ENCODE data around the gene CABP1. TPM values are rescaled to one million over a fixed set of nuclear protein-coding genes. Genes with fewer than 3 reads are reported as not detected.

The CABP1 gene
- total RNA-seq, 1 experiment from 2014 or later = 3.0 TPM

GRCh38 chr12:120688527-120689071, 48.2 kb downstream of the CABP1 start:
- Histone ChIP-seq H2BK20ac (ENCODE audit: low read depth, low read length, poor library complexity, severe bottlenecking) (no peak overlapping the region), H3K27me3 (ENCODE audit: insufficient read depth, low read length) (no peaks in the 10 kb centered on the region), H2BK15ac (ENCODE audit: low read depth, low read length) (no peak overlapping the region), H3K9me3 (ENCODE audit: control insufficient read depth, low read depth, low read length) (no peaks in the 10 kb centered on the region), H3K4me2 (ENCODE audit: insufficient read depth, insufficient read length, low read length) (peak overlapping the region; percentile 97), H3K27ac (ENCODE audit: insufficient read length, low read depth, low read length) (no peak overlapping the region), H3T11ph (ENCODE audit: low read length) (no peak overlapping the region), H4K91ac (ENCODE audit: insufficient read length, low read depth, low read length) (no peak overlapping the region), H3K18ac (ENCODE audit: insufficient read length, low read depth, low read length) (no peak overlapping the region), H4K8ac (replicated peaks; ENCODE audit: insufficient read length, low read depth, low read length) (no peak overlapping the region), H3K4ac (ENCODE audit: low read depth, low read length) (no peak overlapping the region), H2BK12ac (ENCODE audit: insufficient read length, low read depth, low read length) (no peak overlapping the region), H3K23me2 (ENCODE audit: insufficient read length, low read depth, low read length, poor library complexity, severe bottlenecking) (peaks cover 14% of the 10 kb centered on the region), H4K5ac (ENCODE audit: insufficient read length, low read depth, low read length) (no peak overlapping the region), H3K23ac (ENCODE audit: insufficient read length, low read depth, low read length) (no peak overlapping the region), H3K79me1 (ENCODE audit: insufficient read depth, low read depth, low read length, poor library complexity, severe bottlenecking) (no peaks in the 10 kb centered on the region), H3K79me2 (ENCODE audit: insufficient read depth, low read length) (peaks cover 34% of the 10 kb centered on the region), H2AFZ (ENCODE audit: low read length) (no peak overlapping the region), H3K9ac (ENCODE audit: extremely low read depth, insufficient read length, low read length) (peak overlapping the region; percentile 82), H4K20me1 (ENCODE audit: control insufficient read depth, insufficient read depth, insufficient read length) (no peaks in the 10 kb centered on the region), H3K56ac (ENCODE audit: insufficient read length, low read depth, low read length) (no peak overlapping the region), H2AK5ac (ENCODE audit: insufficient read length, low read length) (no peak overlapping the region), H2BK5ac (ENCODE audit: insufficient read length, low read length) (no peak overlapping the region), H2BK120ac (ENCODE audit: low read depth, low read length, poor library complexity, severe bottlenecking) (no peak overlapping the region), H3K4me1 (ENCODE audit: insufficient read depth, low read length) (peaks cover 5% of the 10 kb centered on the region; the same call in 1 of the 2 replicates), H3K14ac (ENCODE audit: insufficient read depth, low read length) (no peak overlapping the region)
- no peak for DNase-seq
- H3K4me1 Mint-ChIP-seq = peaks cover 48 to 53% of the 10 kb centered on the region in 2 experiments
- no peaks in the 10 kb centered on the region; the same call in 1 of the 2 replicates for H3K27me3 Mint-ChIP-seq (ENCODE audit: low read depth)
- peaks cover 0 to 9% (median 0%) of the 10 kb centered on the region in 3 experiments; a peak in 2 of 7 replicates for H3K36me3 Mint-ChIP-seq (ENCODE audit: insufficient read depth in 1 of 3, low read depth in 3 of 3)
- no CpG with 5 or more reads among the region's 6 CpGs for WGBS (ENCODE audit: extremely low coverage, insufficient read length, low lambda C conversion rate)
- peak overlapping the region in 2 of 3 experiments; percentile 65 to 85; a peak in 2 of 7 replicates for H3K27ac Mint-ChIP-seq
- H3K9me3 Mint-ChIP-seq = no peaks in the 10 kb centered on the region
- peak overlapping the region; percentile 89 to 96 for H3K4me3 Mint-ChIP-seq
- no peak for TF ChIP-seq CTCF (conservative IDR thresholded peaks at IDR 0.05)
